Measurements from ENCODE around the gene NOTO.

NOTO gene

GRCh38 chr2:73233154-73233931, 31.0 kb downstream of the NOTO start, which contains the start of gene PRADC1:
Gene PRADC1, minus strand, starts transcription at chr2:73233239. Its CDS starts 79 bp downstream, at chr2:73233160.
- no peaks in the 10 kb centered on the region for H3K9me3 ChIP-seq (ENCODE audit: low read length)
- no peaks in the 10 kb centered on the region for H3K27me3 ChIP-seq (ENCODE audit: insufficient read depth, low read length)
- peak within 1 kb of the TSS; percentile 66 for H3K4me3 ChIP-seq (ENCODE audit: low read length)
- peaks cover 27% of the 10 kb centered on the region for H3K4me1 ChIP-seq (ENCODE audit: insufficient read depth, low read length)
- peak within 1 kb of the TSS; percentile 49 for H2AFZ ChIP-seq (ENCODE audit: low read depth, low read length)
- peaks cover 15% of the 10 kb centered on the region for H3K36me3 ChIP-seq (ENCODE audit: insufficient read depth, low read length)

- H3K36me3 ChIP-seq (ENCODE audit: insufficient read depth, low read length), result peaks cover 17% of the 10 kb centered on the region
- H3K27me3 ChIP-seq (ENCODE audit: insufficient read depth, low read length), result no peaks in the 10 kb centered on the region
- H3K4me3 ChIP-seq (ENCODE audit: low read length), result peak within 1 kb of the TSS; percentile 66
- peaks cover 30% of the 10 kb centered on the region for H3K4me1 ChIP-seq (ENCODE audit: insufficient read depth, low read length)
- H2AFZ ChIP-seq (ENCODE audit: low read depth, low read length), result peak within 1 kb of the TSS; percentile 49
- H3K9me3 ChIP-seq (ENCODE audit: low read length), result no peaks in the 10 kb centered on the region
These were observed 31.8 kb downstream of the NOTO start, which contains the start of gene CCT7 for GRCh38 chr2:73233932-73234832. Gene CCT7, plus strand, starts transcription at chr2:73234308. Its CDS starts 71 bp downstream, at chr2:73234379.

DNA sequence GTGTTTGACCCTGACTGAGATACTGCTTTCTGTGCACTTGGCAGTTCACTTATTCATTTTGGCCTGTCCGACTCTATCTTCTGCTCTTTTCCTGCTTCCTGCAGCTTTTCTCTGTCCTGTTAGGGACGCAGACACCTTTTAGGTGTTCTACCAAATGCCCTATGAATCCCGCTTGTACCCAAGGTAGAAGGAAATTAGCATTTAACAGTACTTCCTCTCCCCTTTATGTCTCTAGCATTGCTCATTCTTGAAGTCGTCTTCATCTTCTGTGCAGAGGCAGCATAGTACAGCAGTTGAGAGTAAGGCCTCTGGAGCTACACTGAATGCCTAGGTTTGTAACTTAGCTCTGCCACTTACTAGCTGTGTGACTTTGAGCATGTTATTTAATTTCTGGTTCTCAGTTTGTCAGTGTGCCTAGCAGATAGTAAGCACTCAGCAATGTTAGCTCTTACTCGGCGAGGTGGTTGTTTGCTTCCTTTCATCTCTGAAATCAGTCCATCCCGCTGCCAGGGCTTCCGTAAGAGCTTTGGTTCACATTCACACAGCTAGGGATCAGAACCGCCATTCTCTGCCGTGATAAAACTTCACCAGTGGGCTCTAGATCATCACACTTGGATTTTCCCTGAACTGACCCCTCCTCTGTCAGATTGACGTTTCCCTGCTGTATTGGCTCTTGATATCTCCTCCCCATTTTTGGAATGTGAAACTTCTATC, 33.1 kb downstream of the NOTO start:
- Histone ChIP-seq H3K27me3 (ENCODE audit: insufficient read depth, low read length) (no peaks in the 10 kb centered on the region), H3K36me3 (ENCODE audit: insufficient read depth, low read length) (peaks cover 29% of the 10 kb centered on the region), H2AFZ (ENCODE audit: low read depth, low read length) (no peak overlapping the region), H3K4me1 (ENCODE audit: insufficient read depth, low read length) (peaks cover 30% of the 10 kb centered on the region), H3K9me3 (ENCODE audit: low read length) (no peaks in the 10 kb centered on the region), H3K4me3 (ENCODE audit: low read length) (peak overlapping the region; percentile 66)

GRCh38 chr2:73237168-73237567, 34.8 kb downstream of the NOTO start:
- Histone ChIP-seq H3K4me1 (ENCODE audit: insufficient read depth, low read length) (peaks cover 30% of the 10 kb centered on the region), H2AFZ (ENCODE audit: low read depth, low read length) (no peak overlapping the region), H3K27me3 (ENCODE audit: insufficient read depth, low read length) (no peaks in the 10 kb centered on the region), H3K4me3 (ENCODE audit: low read length) (no peak overlapping the region), H3K9me3 (ENCODE audit: low read length) (no peaks in the 10 kb centered on the region), H3K36me3 (ENCODE audit: insufficient read depth, low read length) (peaks cover 42% of the 10 kb centered on the region)

GRCh38 chr2:73238149-73238548, 35.8 kb downstream of the NOTO start:
- Histone ChIP-seq H3K4me1 (ENCODE audit: insufficient read depth, low read length) (peaks cover 25% of the 10 kb centered on the region), H3K9me3 (ENCODE audit: low read length) (no peaks in the 10 kb centered on the region), H3K4me3 (ENCODE audit: low read length) (no peak overlapping the region), H3K36me3 (ENCODE audit: insufficient read depth, low read length) (peaks cover 50% of the 10 kb centered on the region), H2AFZ (ENCODE audit: low read depth, low read length) (no peak overlapping the region), H3K27me3 (ENCODE audit: insufficient read depth, low read length) (no peaks in the 10 kb centered on the region)

DNA sequence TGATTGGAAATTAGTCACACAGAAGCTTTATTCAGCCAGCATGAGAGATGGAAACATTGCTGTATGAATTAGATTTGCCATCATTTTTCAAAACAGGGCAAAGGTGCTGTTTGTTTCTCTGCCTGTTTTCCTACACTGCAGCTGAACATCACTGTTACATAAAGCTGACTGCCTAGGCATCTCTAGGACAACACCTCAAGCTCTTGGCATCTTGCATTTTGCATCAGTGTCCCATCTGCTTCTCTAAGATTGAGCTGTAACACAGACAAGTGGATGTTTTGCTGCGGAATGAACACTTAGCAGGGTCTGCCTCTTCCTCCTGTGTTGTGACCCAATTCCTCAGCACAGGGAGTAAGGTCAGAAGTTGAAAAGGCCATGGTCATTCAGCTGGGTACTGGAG, 36.6 kb downstream of the NOTO start:
- Histone ChIP-seq H3K4me1 (ENCODE audit: insufficient read depth, low read length) (peaks cover 25% of the 10 kb centered on the region), H3K36me3 (ENCODE audit: insufficient read depth, low read length) (peaks cover 57% of the 10 kb centered on the region), H3K27me3 (ENCODE audit: insufficient read depth, low read length) (no peaks in the 10 kb centered on the region), H2AFZ (ENCODE audit: low read depth, low read length) (no peak overlapping the region), H3K9me3 (ENCODE audit: low read length) (no peaks in the 10 kb centered on the region), H3K4me3 (ENCODE audit: low read length) (no peak overlapping the region)

GRCh38 chr2:73239776-73240175, 37.4 kb downstream of the NOTO start:
- no peak overlapping the region for H3K4me3 ChIP-seq (ENCODE audit: low read length)
- H3K36me3 ChIP-seq (ENCODE audit: insufficient read depth, low read length), result peaks cover 65% of the 10 kb centered on the region

DNA sequence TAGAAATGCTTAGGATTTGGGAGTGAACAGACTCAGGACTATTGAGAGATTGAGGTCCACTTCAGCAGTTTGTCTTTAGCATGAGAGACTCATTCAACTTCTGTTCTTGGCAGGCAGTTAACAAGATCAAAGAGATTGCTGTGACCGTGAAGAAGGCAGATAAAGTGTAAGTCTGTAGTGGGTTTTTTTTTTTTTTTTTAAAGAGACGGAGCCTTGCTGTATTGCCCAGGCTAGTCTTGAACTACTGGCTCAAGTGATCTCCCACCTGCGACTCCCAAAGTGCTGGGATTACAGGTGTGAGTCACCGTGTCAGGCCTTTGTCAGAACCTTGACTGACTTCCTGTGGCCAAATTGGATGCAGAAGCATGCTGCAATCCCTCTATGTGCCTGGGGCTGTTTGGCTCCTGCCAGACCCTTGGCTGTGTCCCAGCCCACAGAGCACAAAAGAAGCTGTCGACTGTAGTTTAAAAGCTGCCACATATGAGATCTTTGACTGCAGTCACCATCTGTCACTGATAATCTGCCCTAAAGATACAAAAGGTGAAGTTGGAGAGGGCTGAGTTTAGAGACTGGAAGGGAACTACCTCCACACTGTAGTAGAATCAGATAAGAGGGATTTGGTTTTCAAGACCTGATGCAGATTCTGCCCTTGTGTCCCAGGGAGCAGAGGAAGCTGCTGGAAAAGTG, 41.7 kb downstream of the NOTO start:
- H3K9me3 ChIP-seq (ENCODE audit: low read length), result no peaks in the 10 kb centered on the region
- peaks cover under 1% of the 10 kb centered on the region for H3K4me1 ChIP-seq (ENCODE audit: insufficient read depth, low read length)
- no peak overlapping the region for H3K4me3 ChIP-seq (ENCODE audit: low read length)
- H3K36me3 ChIP-seq (ENCODE audit: insufficient read depth, low read length), result peaks cover 92% of the 10 kb centered on the region
- no peaks in the 10 kb centered on the region for H3K27me3 ChIP-seq (ENCODE audit: insufficient read depth, low read length)
- no peak overlapping the region for H2AFZ ChIP-seq (ENCODE audit: low read depth, low read length)

More at GRCh38 chr2:73239776-73240175, 37.4 kb downstream of the NOTO start:
- no peaks in the 10 kb centered on the region for H3K27me3 ChIP-seq (ENCODE audit: insufficient read depth, low read length)
- peaks cover 25% of the 10 kb centered on the region for H3K4me1 ChIP-seq (ENCODE audit: insufficient read depth, low read length)
- no peaks in the 10 kb centered on the region for H3K9me3 ChIP-seq (ENCODE audit: low read length)
- H2AFZ ChIP-seq (ENCODE audit: low read depth, low read length), result no peak overlapping the region

DNA sequence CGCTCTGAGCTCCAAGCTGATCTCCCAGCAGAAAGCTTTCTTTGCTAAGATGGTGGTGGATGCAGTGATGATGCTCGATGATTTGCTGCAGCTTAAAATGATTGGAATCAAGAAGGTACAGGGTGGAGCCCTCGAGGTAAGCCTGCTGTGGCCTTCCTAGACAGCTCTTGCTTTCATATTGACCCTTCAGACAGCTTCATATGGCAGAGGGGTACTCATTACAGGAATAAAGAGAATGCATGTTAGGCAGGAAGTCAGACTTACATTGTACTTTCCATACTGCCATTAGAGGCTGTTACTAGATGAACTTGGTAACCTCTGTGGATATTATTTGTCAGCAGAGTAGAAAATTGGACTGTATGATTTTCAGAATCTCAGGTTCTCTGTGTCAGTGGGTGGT, 42.2 kb downstream of the NOTO start:
- peaks cover 91% of the 10 kb centered on the region for H3K36me3 ChIP-seq (ENCODE audit: insufficient read depth, low read length)
- H3K9me3 ChIP-seq (ENCODE audit: low read length), result no peaks in the 10 kb centered on the region
- H3K4me3 ChIP-seq (ENCODE audit: low read length), result no peak overlapping the region
- no peaks in the 10 kb centered on the region for H3K4me1 ChIP-seq (ENCODE audit: insufficient read depth, low read length)
- no peaks in the 10 kb centered on the region for H3K27me3 ChIP-seq (ENCODE audit: insufficient read depth, low read length)
- no peak overlapping the region for H2AFZ ChIP-seq (ENCODE audit: low read depth, low read length)

DNA sequence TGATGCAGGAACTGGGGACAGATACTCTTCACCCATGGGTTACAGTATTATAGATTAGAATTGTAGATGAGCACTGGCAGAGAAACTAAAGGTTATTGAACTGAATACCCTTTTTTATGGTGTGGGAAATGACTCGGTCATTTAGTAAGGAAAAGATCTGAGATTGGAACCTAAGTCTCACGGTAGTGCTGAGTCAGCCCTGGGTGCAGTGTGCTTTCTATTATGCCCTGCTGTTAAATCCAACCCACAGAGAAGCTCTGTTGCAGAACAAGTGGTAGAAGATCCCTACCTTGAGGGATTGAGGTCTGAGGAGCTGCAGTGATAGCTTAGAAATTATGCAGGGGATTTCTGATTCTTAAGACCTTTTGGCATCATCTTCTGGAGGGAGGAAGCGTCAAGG, 44.5 kb downstream of the NOTO start:
- Histone ChIP-seq H3K4me1 (ENCODE audit: insufficient read depth, low read length) (no peaks in the 10 kb centered on the region), H3K36me3 (ENCODE audit: insufficient read depth, low read length) (peaks cover 93% of the 10 kb centered on the region), H3K27me3 (ENCODE audit: insufficient read depth, low read length) (no peaks in the 10 kb centered on the region), H3K9me3 (ENCODE audit: low read length) (no peaks in the 10 kb centered on the region), H2AFZ (ENCODE audit: low read depth, low read length) (no peak overlapping the region), H3K4me3 (ENCODE audit: low read length) (no peak overlapping the region)

GRCh38 chr2:73249636-73250035, 47.3 kb downstream of the NOTO start:
- Histone ChIP-seq H3K27me3 (ENCODE audit: insufficient read depth, low read length) (no peaks in the 10 kb centered on the region), H2AFZ (ENCODE audit: low read depth, low read length) (no peak overlapping the region), H3K4me3 (ENCODE audit: low read length) (no peak overlapping the region), H3K4me1 (ENCODE audit: insufficient read depth, low read length) (no peaks in the 10 kb centered on the region), H3K36me3 (ENCODE audit: insufficient read depth, low read length) (peaks cover 93% of the 10 kb centered on the region), H3K9me3 (ENCODE audit: low read length) (no peaks in the 10 kb centered on the region)
